Activated CD8-positive, alpha-beta memory T cell treated with anti-CD3 and anti-CD28 coated beads for 48 hours (primary cell): ENCODE measurements around the gene ADAMTSL2.

Experiments
- DNase-seq, 3 experiments: peaks; one replicate each; pipeline ENCODE4 v3.0.0-alpha.2; 2020; ENCODE audit warnings: low read depth in 2 of 3, low spot score in 2 of 3

Gene ADAMTSL2

GRCh38 chr9:133572821-133573361, 38.4 kb downstream of the ADAMTSL2 start:
- DNase-seq = no peak

GRCh38 chr9:133573791-133574515, 39.4 kb downstream of the ADAMTSL2 start:
- DNase-seq = no peak

- no peak for DNase-seq
Observed at GRCh38 chr9:133574771-133575170, 40.3 kb downstream of the ADAMTSL2 start.

GRCh38 chr9:133575186-133576030, 40.9 kb downstream of the ADAMTSL2 start:
- DNase-seq = no peak

GRCh38 chr9:133576031-133576874, 41.7 kb downstream of the ADAMTSL2 start:
- no peak for DNase-seq

GRCh38 chr9:133576875-133577736, 42.6 kb downstream of the ADAMTSL2 start:
- no peak for DNase-seq

- no peak for DNase-seq
Observed at GRCh38 chr9:133577737-133578112, 43.2 kb downstream of the ADAMTSL2 start.

- DNase-seq = no peak
Observed at GRCh38 chr9:133578524-133579441, 44.3 kb downstream of the ADAMTSL2 start.

GRCh38 chr9:133579601-133580418, 45.3 kb downstream of the ADAMTSL2 start:
- no peak for DNase-seq

GRCh38 chr9:133580419-133580738, 45.9 kb downstream of the ADAMTSL2 start:
- no peak for DNase-seq

- DNase-seq = no peak
Observed at GRCh38 chr9:133581011-133581410, 46.5 kb downstream of the ADAMTSL2 start.

GRCh38 chr9:133581513-133582343, 47.2 kb downstream of the ADAMTSL2 start:
- no peak for DNase-seq

GRCh38 chr9:133582501-133583045, 48.1 kb downstream of the ADAMTSL2 start:
- DNase-seq = no peak

GRCh38 chr9:133583111-133583510, 48.6 kb downstream of the ADAMTSL2 start:
- DNase-seq = no peak

- DNase-seq = no peak
Observed at GRCh38 chr9:133583586-133583985, 49.1 kb downstream of the ADAMTSL2 start.

GRCh38 chr9:133584167-133584558, 49.7 kb downstream of the ADAMTSL2 start:
- no peak for DNase-seq
